ENCODE results near the gene RASIP1. TPM values are rescaled to one million over a fixed set of nuclear protein-coding genes. Genes with fewer than 3 reads are reported as not detected.
"Not testable (repeated sequence)": the region's sequence is repeated elsewhere in the genome, so short reads cannot be mapped to it uniquely, and the experiment has no call there.

Gene RASIP1
- total RNA-seq, 2 experiments from 2014 or later = 0.05 to 0.15 TPM

- H3K9me3 Mint-ChIP-seq; H3K27me3 Mint-ChIP-seq; CTCF ChIA-PET; POLR2A ChIA-PET; H3K27ac Mint-ChIP-seq; H3K4me3 Mint-ChIP-seq; H3K4me1 Mint-ChIP-seq; H3K36me3 Mint-ChIP-seq (ENCODE audit: low read depth); DNase-seq: not testable (repeated sequence)
Measured at GRCh38 chr19:48680006-48680405, 60.4 kb downstream of the RASIP1 start.

- H3K4me3 Mint-ChIP-seq = no peak overlapping the region
- DNase-seq = no peak
- ChIA-PET POLR2A (no interaction called here), CTCF (interaction anchor here (0.6 to 1.0 kb wide), 3 partner anchors 69 to 258 kb away, joined by 3 read pairs; no protein-coding TSS in a partner anchor)
- no peaks in the 10 kb centered on the region for H3K9me3 Mint-ChIP-seq
- H3K36me3 Mint-ChIP-seq (ENCODE audit: low read depth) = no peaks in the 10 kb centered on the region
- H3K27me3 Mint-ChIP-seq = no peaks in the 10 kb centered on the region
- H3K27ac Mint-ChIP-seq = no peak overlapping the region
- H3K4me1 Mint-ChIP-seq = peaks cover 5% of the 10 kb centered on the region
Measured at GRCh38 chr19:48678201-48678600, 62.2 kb downstream of the RASIP1 start.

- ChIA-PET POLR2A (no interaction called here), CTCF (interaction anchor here (1.7 kb wide), 1 partner anchor 31 kb away, joined by 4 read pairs; the partner anchor contains the start of gene CA11)
- Mint-ChIP-seq H3K27ac (no peak overlapping the region), H3K27me3 (no peaks in the 10 kb centered on the region), H3K9me3 (no peaks in the 10 kb centered on the region), H3K36me3 (ENCODE audit: low read depth) (no peaks in the 10 kb centered on the region), H3K4me3 (no peak overlapping the region), H3K4me1 (peaks cover 5% of the 10 kb centered on the region)
- DNase-seq = no peak
Measured at GRCh38 chr19:48676887-48677286, 63.5 kb downstream of the RASIP1 start.

- Mint-ChIP-seq H3K4me1 (peaks cover 5% of the 10 kb centered on the region), H3K27me3 (no peaks in the 10 kb centered on the region), H3K4me3 (no peak overlapping the region), H3K9me3 (no peaks in the 10 kb centered on the region), H3K27ac (no peak overlapping the region), H3K36me3 (ENCODE audit: low read depth) (no peaks in the 10 kb centered on the region)
- ChIA-PET CTCF (interaction anchor here (1.7 kb wide), 1 partner anchor 31 kb away, joined by 4 read pairs; the partner anchor contains the start of gene CA11), POLR2A (no interaction called here)
- no peak for DNase-seq
Measured at GRCh38 chr19:48676487-48676886, 63.9 kb downstream of the RASIP1 start.

- no peaks in the 10 kb centered on the region for H3K9me3 Mint-ChIP-seq
- POLR2A ChIA-PET = interaction anchor here (1.0 kb wide), 1 partner anchor 21 kb away, joined by 3 read pairs; no protein-coding TSS in a partner anchor
Measured at GRCh38 chr19:48674921-48675824, 65.2 kb downstream of the RASIP1 start.

GRCh38 chr19:48674216-48674809 lies 66.1 kb downstream of the RASIP1 start:
- no peak overlapping the region for H3K4me3 Mint-ChIP-seq
- no peaks in the 10 kb centered on the region for H3K36me3 Mint-ChIP-seq (ENCODE audit: low read depth)
- H3K27ac Mint-ChIP-seq = no peak overlapping the region
- ChIA-PET CTCF (interaction anchor here (0.5 to 3.0 kb wide), 12 partner anchors 9 to 508 kb away, joined by 3 to 16 read pairs (median 5); partner anchors contain the start of genes CA11, FUT2 and HSD17B14), POLR2A (no interaction called here)
- H3K9me3 Mint-ChIP-seq = peaks cover 5% of the 10 kb centered on the region
- peaks cover 5% of the 10 kb centered on the region for H3K4me1 Mint-ChIP-seq
- no peak for DNase-seq
- no peaks in the 10 kb centered on the region for H3K27me3 Mint-ChIP-seq

More at GRCh38 chr19:48674921-48675824, 65.2 kb downstream of the RASIP1 start:
- Mint-ChIP-seq H3K36me3 (ENCODE audit: low read depth) (no peaks in the 10 kb centered on the region), H3K27me3 (no peaks in the 10 kb centered on the region), H3K27ac (no peak overlapping the region), H3K4me1 (peaks cover 5% of the 10 kb centered on the region), H3K4me3 (no peak overlapping the region)
- CTCF ChIA-PET = interaction anchor here (0.5 to 3.0 kb wide), 13 partner anchors 10 to 507 kb away, joined by 3 to 16 read pairs (median 5); partner anchors contain the start of genes CA11, FUT2 and HSD17B14
- DNase-seq = peak; percentile 76

GRCh38 chr19:48673436-48674100 lies 66.8 kb downstream of the RASIP1 start:
- no peaks in the 10 kb centered on the region for H3K36me3 Mint-ChIP-seq (ENCODE audit: low read depth)
- POLR2A ChIA-PET = no interaction called here

GRCh38 chr19:48672994-48673393 lies 67.4 kb downstream of the RASIP1 start, which contains the start of gene NTN5:
Gene NTN5, minus strand, starts transcription at chr19:48673017. Its CDS starts 2,031 bp downstream, at chr19:48670986.
- Mint-ChIP-seq H3K27ac (no peak within 1 kb of the TSS), H3K36me3 (ENCODE audit: low read depth) (no peaks in the 10 kb centered on the region), H3K9me3 (peaks cover 9% of the 10 kb centered on the region), H3K27me3 (no peaks in the 10 kb centered on the region), H3K4me1 (peaks cover 5% of the 10 kb centered on the region), H3K4me3 (no peak within 1 kb of the TSS)
- POLR2A ChIA-PET = no interaction called here
- DNase-seq = no peak
- CTCF ChIA-PET = no interaction called here

More at GRCh38 chr19:48673436-48674100, 66.8 kb downstream of the RASIP1 start:
- Mint-ChIP-seq H3K27ac (no peak overlapping the region), H3K4me1 (peaks cover 5% of the 10 kb centered on the region), H3K9me3 (peaks cover 9% of the 10 kb centered on the region), H3K4me3 (no peak overlapping the region), H3K27me3 (no peaks in the 10 kb centered on the region)
- DNase-seq = no peak
- CTCF ChIA-PET = interaction anchor here (1.2 to 3.0 kb wide), 7 partner anchors 20 to 169 kb away, joined by 4 to 16 read pairs (median 6); partner anchors contain the start of genes CA11, FUT2 and HSD17B14

GRCh38 chr19:48671446-48671995 lies 68.9 kb downstream of the RASIP1 start:
- peaks cover 9% of the 10 kb centered on the region for H3K9me3 Mint-ChIP-seq
- no peak overlapping the region for H3K27ac Mint-ChIP-seq
- no peak for DNase-seq
- no peaks in the 10 kb centered on the region for H3K27me3 Mint-ChIP-seq
- no peaks in the 10 kb centered on the region for H3K36me3 Mint-ChIP-seq (ENCODE audit: low read depth)
- CTCF ChIA-PET = no interaction called here
- H3K4me1 Mint-ChIP-seq = peaks cover 5% of the 10 kb centered on the region
- POLR2A ChIA-PET = no interaction called here
- H3K4me3 Mint-ChIP-seq = no peak overlapping the region

- H3K27ac Mint-ChIP-seq = no peak overlapping the region
- ChIA-PET CTCF (no interaction called here), POLR2A (no interaction called here)
- H3K27me3 Mint-ChIP-seq = no peaks in the 10 kb centered on the region
- H3K4me1 Mint-ChIP-seq = peaks cover 5% of the 10 kb centered on the region
- H3K36me3 Mint-ChIP-seq (ENCODE audit: low read depth) = no peaks in the 10 kb centered on the region
- peaks cover 9% of the 10 kb centered on the region for H3K9me3 Mint-ChIP-seq
- no peak overlapping the region for H3K4me3 Mint-ChIP-seq
- no peak for DNase-seq
Measured at GRCh38 chr19:48670699-48671445, 69.5 kb downstream of the RASIP1 start.

Data from activated CD4-positive, alpha-beta memory T cell treated with anti-CD3 and anti-CD28 coated beads, Interleukin-2, amount 10 ng/mL, durations not matched to agents 7 days and 5 days (primary cell).